Measurements from ENCODE around the gene SMIM45.

The SMIM45 gene

GRCh38 chr22:41998361-41999261, 46.7 kb downstream of the SMIM45 start, which contains the start of gene WBP2NL:
TSS of gene WBP2NL (plus strand) at chr22:41998788. CDS start at chr22:41998819, 31 bp downstream.
- peak; percentile 42 for DNase-seq (ENCODE audit: low read depth, low spot score)
- H3K36me3 ChIP-seq (ENCODE audit: insufficient read depth, insufficient read length, low read length), result no peaks in the 10 kb centered on the region
- H3K4me1 ChIP-seq (ENCODE audit: insufficient read depth, insufficient read length), result no peaks in the 10 kb centered on the region
- no peaks in the 10 kb centered on the region for H3K9me3 ChIP-seq (ENCODE audit: insufficient read depth, low read length)
- H3K9ac ChIP-seq (ENCODE audit: insufficient read length, low read depth), result no peak within 1 kb of the TSS
- H3K27me3 ChIP-seq (ENCODE audit: insufficient read depth, insufficient read length), result peaks cover 4% of the 10 kb centered on the region
- TF ChIP-seq ZNF274 (IDR thresholded peaks at IDR 0.05; ENCODE audit: low read depth, low read length) (no peak), SUZ12 (IDR thresholded peaks at IDR 0.05; ENCODE audit: extremely low read depth, insufficient read depth, insufficient read length) (no peak), YY1 (IDR thresholded peaks at IDR 0.05; ENCODE audit: insufficient read depth, insufficient read length) (no peak)
- H3K4me3 ChIP-seq (ENCODE audit: insufficient read length, low read depth), result no peak within 1 kb of the TSS

DNA sequence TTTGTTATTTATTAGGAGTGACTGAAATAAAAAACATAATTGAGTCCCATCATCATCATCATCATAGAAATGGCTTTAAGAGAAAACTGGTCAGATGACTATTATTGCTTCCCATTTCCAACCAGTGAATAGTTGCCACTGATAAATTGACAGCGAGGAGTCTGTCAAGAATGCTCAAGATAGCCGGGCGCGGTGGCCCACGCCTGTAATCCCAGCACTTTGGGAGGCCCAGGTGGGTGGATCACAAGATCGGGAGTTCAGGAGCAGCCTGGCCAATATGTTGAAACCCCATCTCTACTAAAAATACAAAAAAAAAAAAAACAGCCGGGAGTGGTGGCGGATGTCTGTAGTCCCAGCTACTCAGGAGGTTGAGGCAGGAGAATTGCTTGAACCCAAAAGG, 48.5 kb downstream of the SMIM45 start:
- H3K27me3 ChIP-seq (ENCODE audit: insufficient read depth, insufficient read length), result peaks cover 4% of the 10 kb centered on the region
- DNase-seq (ENCODE audit: low read depth, low spot score), result no peak
- no peak overlapping the region for H3K4me3 ChIP-seq (ENCODE audit: insufficient read length, low read depth)
- no peaks in the 10 kb centered on the region for H3K4me1 ChIP-seq (ENCODE audit: insufficient read depth, insufficient read length)
- no peak overlapping the region for H3K9ac ChIP-seq (ENCODE audit: insufficient read length, low read depth)
- TF ChIP-seq SUZ12 (IDR thresholded peaks at IDR 0.05; ENCODE audit: extremely low read depth, insufficient read depth, insufficient read length) (no peak), YY1 (IDR thresholded peaks at IDR 0.05; ENCODE audit: insufficient read depth, insufficient read length) (no peak), ZNF274 (IDR thresholded peaks at IDR 0.05; ENCODE audit: low read depth, low read length) (no peak)
- H3K36me3 ChIP-seq (ENCODE audit: insufficient read depth, insufficient read length, low read length), result no peaks in the 10 kb centered on the region
- no peaks in the 10 kb centered on the region for H3K9me3 ChIP-seq (ENCODE audit: insufficient read depth, low read length)

DNA sequence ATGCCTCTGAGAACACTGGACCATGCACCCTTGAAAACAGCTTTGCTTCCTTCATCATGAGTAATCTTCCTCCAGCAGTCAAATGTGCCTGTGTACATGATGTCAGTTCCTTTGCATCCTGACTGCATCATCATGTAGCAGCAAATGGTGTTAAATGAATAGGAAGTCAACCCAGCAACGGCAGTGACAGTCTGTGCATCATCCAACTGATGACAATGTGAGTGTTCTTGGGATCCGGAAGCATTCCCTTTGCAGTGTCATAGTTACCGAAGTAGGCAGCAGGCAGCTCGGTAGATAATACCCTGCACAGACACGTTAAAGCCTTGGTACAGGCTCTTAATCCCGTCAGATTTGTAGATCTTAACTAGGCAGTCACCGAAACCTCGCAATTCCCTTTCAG, 49.2 kb downstream of the SMIM45 start:
- no peak overlapping the region for H3K4me3 ChIP-seq (ENCODE audit: insufficient read length, low read depth)
- peaks cover 4% of the 10 kb centered on the region for H3K27me3 ChIP-seq (ENCODE audit: insufficient read depth, insufficient read length)
- H3K9ac ChIP-seq (ENCODE audit: insufficient read length, low read depth), result no peak overlapping the region
- H3K36me3 ChIP-seq (ENCODE audit: insufficient read depth, insufficient read length, low read length), result no peaks in the 10 kb centered on the region
- no peak for DNase-seq (ENCODE audit: low read depth, low spot score)
- TF ChIP-seq YY1 (IDR thresholded peaks at IDR 0.05; ENCODE audit: insufficient read depth, insufficient read length) (no peak), ZNF274 (IDR thresholded peaks at IDR 0.05; ENCODE audit: low read depth, low read length) (no peak), SUZ12 (IDR thresholded peaks at IDR 0.05; ENCODE audit: extremely low read depth, insufficient read depth, insufficient read length) (no peak)
- no peaks in the 10 kb centered on the region for H3K9me3 ChIP-seq (ENCODE audit: insufficient read depth, low read length)
- H3K4me1 ChIP-seq (ENCODE audit: insufficient read depth, insufficient read length), result no peaks in the 10 kb centered on the region

DNA sequence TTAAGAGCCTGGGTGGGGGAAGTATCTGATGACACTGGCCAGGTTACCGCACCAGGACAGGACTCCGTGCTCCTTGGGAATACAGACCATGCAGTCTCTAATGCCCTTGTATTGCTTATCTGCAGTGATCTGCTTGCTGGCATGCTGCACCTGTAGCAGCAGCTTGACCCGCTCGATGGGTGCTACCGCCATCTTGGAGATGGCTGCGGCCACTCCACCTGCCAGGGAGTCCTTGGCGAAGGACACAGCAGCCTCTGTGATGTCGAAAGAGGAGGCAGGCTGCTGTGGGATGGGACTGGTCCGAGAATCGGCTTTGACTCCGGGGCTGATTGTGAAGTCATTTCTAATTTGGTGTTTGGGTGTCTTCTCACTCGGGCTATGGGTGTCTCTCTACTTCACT, 49.8 kb downstream of the SMIM45 start:
- no peaks in the 10 kb centered on the region for H3K36me3 ChIP-seq (ENCODE audit: insufficient read depth, insufficient read length, low read length)
- H3K27me3 ChIP-seq (ENCODE audit: insufficient read depth, insufficient read length), result peaks cover 4% of the 10 kb centered on the region
- H3K9ac ChIP-seq (ENCODE audit: insufficient read length, low read depth), result no peak overlapping the region
- no peaks in the 10 kb centered on the region for H3K4me1 ChIP-seq (ENCODE audit: insufficient read depth, insufficient read length)
- TF ChIP-seq ZNF274 (IDR thresholded peaks at IDR 0.05; ENCODE audit: low read depth, low read length) (no peak), YY1 (IDR thresholded peaks at IDR 0.05; ENCODE audit: insufficient read depth, insufficient read length) (no peak), SUZ12 (IDR thresholded peaks at IDR 0.05; ENCODE audit: extremely low read depth, insufficient read depth, insufficient read length) (no peak)
- no peaks in the 10 kb centered on the region for H3K9me3 ChIP-seq (ENCODE audit: insufficient read depth, low read length)
- H3K4me3 ChIP-seq (ENCODE audit: insufficient read length, low read depth), result no peak overlapping the region
- no peak for DNase-seq (ENCODE audit: low read depth, low spot score)

DNA sequence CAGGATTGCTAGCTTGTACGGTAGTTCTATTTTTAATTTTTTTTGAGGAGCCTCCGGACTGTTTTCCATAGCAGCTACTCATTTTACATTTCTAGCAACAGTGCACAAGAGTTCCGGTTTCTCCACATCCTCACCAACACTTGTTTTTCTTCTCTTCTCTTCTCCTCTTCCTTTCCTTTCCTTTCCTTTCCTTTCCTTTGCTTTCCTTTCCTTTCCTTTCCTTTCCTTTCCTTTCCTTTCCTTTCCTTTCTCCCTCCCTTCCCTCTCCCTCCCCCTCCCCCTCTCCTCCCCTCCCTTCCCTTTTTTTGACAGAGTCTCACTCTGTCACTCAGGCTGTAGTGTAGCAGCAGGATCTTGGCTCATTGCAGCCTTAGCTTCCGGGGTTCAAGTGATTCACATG, 56.0 kb downstream of the SMIM45 start:
- no peak for TF ChIP-seq ZNF274 (IDR thresholded peaks at IDR 0.05; ENCODE audit: low read depth, low read length)
- TF ChIP-seq YY1 (IDR thresholded peaks at IDR 0.05; ENCODE audit: insufficient read depth, insufficient read length), result no peak
- no peak for TF ChIP-seq SUZ12 (IDR thresholded peaks at IDR 0.05; ENCODE audit: extremely low read depth, insufficient read depth, insufficient read length)
- DNase-seq (ENCODE audit: low read depth, low spot score), result no peak
- H3K27me3 ChIP-seq (ENCODE audit: insufficient read depth, insufficient read length), result no peaks in the 10 kb centered on the region
- no peaks in the 10 kb centered on the region for H3K36me3 ChIP-seq (ENCODE audit: insufficient read depth, insufficient read length, low read length)
- H3K9me3 ChIP-seq (ENCODE audit: insufficient read depth, low read length), result peaks cover 9% of the 10 kb centered on the region
- H3K4me1 ChIP-seq (ENCODE audit: insufficient read depth, insufficient read length), result no peaks in the 10 kb centered on the region
- H3K4me3 ChIP-seq (ENCODE audit: insufficient read length, low read depth), result no peak overlapping the region
- no peak overlapping the region for H3K9ac ChIP-seq (ENCODE audit: insufficient read length, low read depth)

All from NT2/D1 (cell line).